ENCODE results near the gene RAX2. TPM values are rescaled to one million over a fixed set of nuclear protein-coding genes. Genes with fewer than 3 reads are reported as not detected.

The RAX2 gene
- total RNA-seq: not detected in 2 replicates

DNA sequence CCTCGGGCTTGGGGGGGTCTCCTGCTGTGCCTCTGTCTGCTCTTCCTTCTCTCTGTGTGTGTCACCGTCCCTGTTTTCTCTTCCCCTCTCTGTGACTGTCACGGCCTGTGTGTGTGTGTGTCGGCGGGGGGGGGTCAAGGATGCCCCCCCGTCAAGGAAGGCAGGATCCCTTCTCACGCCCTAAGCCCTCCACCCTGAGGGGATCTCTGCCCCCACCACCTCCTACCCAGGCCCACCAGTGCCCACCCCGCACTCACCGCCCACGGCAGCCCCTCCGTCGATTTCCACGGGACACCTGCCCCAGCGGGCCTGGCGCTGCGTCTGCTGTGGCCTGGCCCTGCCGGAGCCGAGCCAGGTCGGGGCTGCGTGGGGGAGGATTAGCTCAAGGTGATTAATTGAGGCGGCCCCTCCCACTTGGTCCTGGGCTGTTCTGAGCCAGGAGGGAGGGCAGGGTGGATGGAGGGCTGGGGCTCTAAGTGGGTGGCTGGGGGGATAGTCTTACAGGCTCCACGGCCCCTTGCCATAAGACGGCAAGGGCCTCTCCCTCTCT lies at the start of gene RAX2:
Gene RAX2, minus strand, starts transcription at position 323 of the 550 bp plus-strand sequence. CDS start 486 bp downstream, outside the sequence.

DNA sequence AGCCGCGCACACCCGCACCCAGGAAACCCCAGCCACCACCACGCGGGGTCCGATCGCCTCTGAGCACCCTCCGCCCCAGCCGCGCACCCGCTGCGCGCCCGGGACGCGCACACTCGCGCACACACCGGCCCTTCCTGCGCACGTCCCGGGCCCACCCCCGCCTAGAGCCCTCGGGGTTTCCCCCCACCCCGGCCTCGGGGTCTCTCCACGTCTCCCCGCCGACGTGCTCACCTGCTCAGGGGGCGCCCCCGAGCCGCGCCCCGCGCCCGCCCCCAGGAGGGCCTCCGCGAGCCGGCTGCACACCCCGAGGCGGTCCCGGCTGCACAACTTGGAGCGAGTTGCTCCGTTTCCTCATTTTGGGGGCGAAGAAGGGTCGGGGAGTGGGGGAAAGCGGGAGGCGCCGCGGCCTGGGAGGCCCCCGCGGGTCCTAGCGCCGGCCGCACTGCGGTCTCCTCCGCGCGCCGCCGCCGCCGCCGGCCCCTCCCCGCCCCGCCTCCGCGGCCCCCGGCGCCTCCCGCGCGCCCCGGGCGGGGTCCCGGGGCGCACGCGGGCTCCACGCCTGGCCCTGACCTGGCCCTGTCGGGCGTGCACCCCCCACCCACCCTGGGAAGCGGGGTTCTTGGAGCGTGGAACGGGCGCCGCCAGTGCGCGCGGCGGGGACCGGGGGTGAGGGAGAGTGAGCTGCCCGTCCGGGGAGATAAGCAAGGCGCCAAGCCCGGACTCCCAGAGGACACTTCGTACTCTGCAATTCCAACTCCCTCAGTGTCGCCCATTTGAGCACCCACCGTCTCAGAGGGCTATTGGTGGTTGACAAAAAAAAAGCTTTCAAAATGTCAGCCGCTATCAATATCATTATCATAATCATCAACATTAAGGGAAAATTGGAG lies 14.2 kb upstream of the RAX2 start, which contains the start of gene MATK:
Gene MATK, minus strand, starts transcription at position 444 of the 887 bp plus-strand sequence. CDS start 1,246 bp downstream, outside the sequence.

DNA sequence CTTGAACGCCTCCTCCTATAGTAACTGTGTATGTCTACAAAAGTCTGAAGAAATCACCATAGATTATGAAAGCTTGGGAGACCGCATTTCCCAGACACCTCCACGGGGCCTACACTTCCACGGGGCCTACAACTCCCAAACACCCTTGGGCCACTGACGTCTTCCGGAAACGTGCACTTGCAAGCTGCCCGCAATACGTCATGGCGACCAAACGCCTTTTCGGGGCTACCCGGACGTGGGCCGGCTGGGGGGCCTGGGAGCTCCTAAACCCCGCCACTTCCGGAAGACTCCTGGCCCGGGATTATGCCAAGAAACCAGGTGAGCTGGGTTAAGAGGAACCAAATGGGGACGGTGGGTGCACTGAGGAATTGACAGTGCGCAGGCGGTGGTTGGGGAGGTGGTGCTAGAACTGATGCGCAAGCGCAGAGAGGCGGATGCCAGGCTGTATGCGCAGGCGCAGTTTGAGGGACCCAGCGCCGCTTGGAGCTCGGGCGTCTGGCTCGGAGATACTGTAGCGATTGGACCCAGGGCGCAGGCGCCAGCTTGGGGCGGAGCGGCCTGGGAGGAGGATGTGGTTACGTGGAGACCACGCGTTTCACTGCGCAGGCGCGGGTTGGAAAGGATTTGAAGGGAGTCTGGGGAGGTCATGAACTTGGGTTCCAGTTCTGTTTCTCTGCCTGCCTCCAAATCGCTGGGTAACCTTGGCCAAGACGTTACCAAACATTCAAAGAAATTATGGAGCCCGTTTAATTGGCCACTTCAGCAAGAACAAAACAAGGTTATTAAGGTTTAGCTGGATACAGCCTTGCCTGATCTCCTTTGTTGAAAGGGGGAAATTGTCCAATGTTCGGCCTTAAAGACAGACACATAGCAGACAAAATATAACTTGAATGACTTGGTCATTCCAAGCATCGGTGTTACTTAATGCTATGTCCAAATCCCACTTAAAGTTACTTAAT lies 9.2 kb downstream of the RAX2 start, which contains the start of gene MRPL54:
Gene MRPL54, plus strand, starts transcription at position 182 of the 959 bp plus-strand sequence. Its CDS starts 19 bp downstream, at position 201.

DNA sequence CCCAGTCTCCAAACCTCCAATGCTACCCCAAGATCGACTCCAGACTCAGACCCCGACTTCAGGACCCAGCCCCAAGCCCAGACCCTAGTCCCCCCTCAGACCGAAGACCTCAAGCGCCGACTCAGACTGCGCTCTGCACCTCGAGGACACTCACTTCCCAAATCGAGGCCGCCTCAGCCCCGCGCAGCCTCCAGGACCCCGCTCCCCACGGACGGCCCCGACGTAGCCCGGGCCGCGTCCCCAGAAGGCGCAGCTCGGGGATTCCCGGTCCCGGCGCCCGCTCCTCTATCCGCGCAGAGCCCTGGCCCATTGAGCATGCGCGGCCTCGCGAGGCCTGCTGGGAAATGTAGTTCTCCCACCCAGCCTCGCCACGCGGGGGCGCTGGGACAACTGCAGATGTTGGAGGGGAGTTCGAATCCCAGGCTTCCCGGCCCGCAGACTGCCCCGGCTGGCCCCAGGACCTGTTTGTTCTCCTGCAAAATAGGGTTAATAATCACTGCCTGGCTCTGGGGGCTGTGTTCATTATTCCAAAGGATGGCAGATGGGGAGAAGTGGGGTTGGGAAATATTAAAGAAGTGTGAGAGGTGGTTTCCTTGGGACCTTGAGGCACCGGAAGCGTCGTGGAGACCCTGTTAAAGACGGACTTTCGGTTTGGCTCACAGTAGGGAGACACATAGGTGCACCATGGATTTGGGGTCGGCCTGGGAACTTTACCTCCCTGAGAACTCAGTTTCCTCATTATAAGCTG lies 10.5 kb downstream of the RAX2 start, which contains the start of gene APBA3:
Gene APBA3, minus strand, starts transcription at position 311 of the 748 bp plus-strand sequence. CDS start 1,428 bp downstream, outside the sequence.

Other genes with a start within 250 kb of the RAX2 start
- not detected in 2 replicates for gene TEKTIP1, start 233.1 kb downstream of the RAX2 start, total RNA-seq
- 58.3 and 59.2 TPM in 2 replicates for gene MFSD12, start 214.6 kb downstream of the RAX2 start, total RNA-seq
- 90.3 and 99.7 TPM in 2 replicates for gene HMG20B, start 199.3 kb downstream of the RAX2 start, total RNA-seq
- gene GIPC3, start 186.8 kb downstream of the RAX2 start, total RNA-seq: 0.20 and 0.31 TPM in 2 replicates
- gene TBXA2R, start 165.4 kb downstream of the RAX2 start, total RNA-seq: 0.94 and 1.0 TPM in 2 replicates
- gene CACTIN, start 145.4 kb downstream of the RAX2 start, total RNA-seq: 16.4 and 20.4 TPM in 2 replicates
- 33.2 and 39.6 TPM in 2 replicates for gene PIP5K1C, start 71.8 kb downstream of the RAX2 start, total RNA-seq
- gene TJP3, start 63.8 kb downstream of the RAX2 start, total RNA-seq: not detected in 2 replicates
- gene APBA3, start 10.5 kb downstream of the RAX2 start, total RNA-seq: 28.3 and 33.3 TPM in 2 replicates
- 46.8 and 67.6 TPM in 2 replicates for gene MRPL54, start 9.5 kb downstream of the RAX2 start, total RNA-seq
- gene MATK, start 14.2 kb upstream of the RAX2 start, total RNA-seq: not detected in 2 replicates
- gene ZFR2, start 96.8 kb upstream of the RAX2 start, total RNA-seq: not detected in 2 replicates
- not detected in 2 replicates for gene ATCAY, start 108.5 kb upstream of the RAX2 start, total RNA-seq
- not detected in 2 replicates for gene NMRK2, start 160.8 kb upstream of the RAX2 start, total RNA-seq
- 49.3 and 59.2 TPM in 2 replicates for gene DAPK3, start 198.9 kb upstream of the RAX2 start, total RNA-seq
- gene EEF2, start 213.2 kb upstream of the RAX2 start, total RNA-seq: 3,060 and 3,544 TPM in 2 replicates
- gene PIAS4, start 235.5 kb upstream of the RAX2 start, total RNA-seq: 10.1 and 10.8 TPM in 2 replicates